Measurements from ENCODE around the gene TBC1D19.

Gene TBC1D19

DNA sequence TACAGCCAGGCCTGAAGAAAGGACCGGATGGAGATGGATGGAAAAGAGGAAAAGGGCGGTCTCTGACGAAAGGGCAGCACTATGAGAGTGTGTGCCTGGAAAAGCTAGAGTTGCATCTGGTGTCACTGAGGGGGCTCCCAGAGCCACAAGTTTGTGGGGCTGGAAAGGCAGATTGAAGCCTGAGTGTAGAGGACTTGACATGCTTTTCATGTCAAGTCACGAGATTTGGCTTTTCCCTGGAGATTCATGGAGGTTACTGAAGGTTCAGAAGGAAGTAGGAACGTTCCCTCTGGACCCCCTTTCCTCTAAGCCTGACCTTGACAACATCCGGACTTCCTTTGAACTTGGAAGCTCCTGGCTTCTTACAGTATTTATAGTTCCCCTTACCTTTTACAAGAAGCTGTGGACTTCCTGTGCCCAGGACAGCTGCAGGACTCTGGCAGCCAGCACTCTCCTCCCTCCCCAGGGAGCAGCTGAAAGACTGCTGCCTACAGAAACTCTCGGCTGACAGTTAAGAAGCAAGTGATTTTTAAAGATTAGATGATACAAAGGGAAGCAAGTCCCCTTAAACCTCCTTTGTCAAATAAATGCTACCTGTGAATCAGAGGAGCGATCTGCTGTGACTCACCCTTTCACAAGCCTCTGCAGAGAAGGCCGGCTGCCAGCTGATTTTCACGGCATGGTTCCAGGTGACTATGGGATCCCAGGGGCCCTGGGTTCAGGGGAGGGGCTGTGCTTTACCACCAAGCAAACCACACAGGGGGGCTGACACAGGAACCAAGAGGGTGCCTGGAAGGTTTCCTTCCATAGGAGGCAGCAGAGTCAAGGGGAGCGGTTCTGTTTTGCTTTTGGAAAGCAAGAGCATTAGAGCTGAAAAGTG lies 203.8 kb downstream of the TBC1D19 start:
- peak overlapping the region; percentile 38 for H3K27ac ChIP-seq
- no peak for TF ChIP-seq ZFX (IDR thresholded peaks at IDR 0.05)
- TF ChIP-seq, protein P1, sequence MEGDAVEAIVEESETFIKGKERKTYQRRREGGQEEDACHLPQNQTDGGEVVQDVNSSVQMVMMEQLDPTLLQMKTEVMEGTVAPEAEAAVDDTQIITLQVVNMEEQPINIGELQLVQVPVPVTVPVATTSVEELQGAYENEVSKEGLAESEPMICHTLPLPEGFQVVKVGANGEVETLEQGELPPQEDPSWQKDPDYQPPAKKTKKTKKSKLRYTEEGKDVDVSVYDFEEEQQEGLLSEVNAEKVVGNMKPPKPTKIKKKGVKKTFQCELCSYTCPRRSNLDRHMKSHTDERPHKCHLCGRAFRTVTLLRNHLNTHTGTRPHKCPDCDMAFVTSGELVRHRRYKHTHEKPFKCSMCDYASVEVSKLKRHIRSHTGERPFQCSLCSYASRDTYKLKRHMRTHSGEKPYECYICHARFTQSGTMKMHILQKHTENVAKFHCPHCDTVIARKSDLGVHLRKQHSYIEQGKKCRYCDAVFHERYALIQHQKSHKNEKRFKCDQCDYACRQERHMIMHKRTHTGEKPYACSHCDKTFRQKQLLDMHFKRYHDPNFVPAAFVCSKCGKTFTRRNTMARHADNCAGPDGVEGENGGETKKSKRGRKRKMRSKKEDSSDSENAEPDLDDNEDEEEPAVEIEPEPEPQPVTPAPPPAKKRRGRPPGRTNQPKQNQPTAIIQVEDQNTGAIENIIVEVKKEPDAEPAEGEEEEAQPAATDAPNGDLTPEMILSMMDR (conservative IDR thresholded peaks at IDR 0.05), result peak; percentile 5; the same call in 1 of the 2 replicates

DNA sequence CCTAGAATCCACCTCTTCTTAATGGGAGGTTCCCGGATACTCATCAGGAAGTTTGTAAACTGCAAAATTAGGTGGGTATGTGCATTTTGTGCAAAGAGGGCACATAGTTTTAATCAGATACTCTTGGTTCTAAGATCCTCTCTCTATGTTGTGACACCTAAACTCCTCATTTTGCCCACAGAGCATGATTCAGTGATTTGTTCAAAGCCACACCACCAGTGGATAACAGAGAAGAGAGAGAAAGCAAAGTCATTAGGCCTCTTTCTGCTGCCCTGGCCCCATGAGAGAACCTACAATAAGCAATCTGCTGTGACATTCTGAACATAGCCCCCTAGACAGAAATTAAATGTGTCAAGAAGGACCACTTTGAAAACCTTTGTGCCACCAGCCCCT lies 204.5 kb downstream of the TBC1D19 start:
- TF ChIP-seq, protein P1 (conservative IDR thresholded peaks at IDR 0.05), result no peak
- no peak for TF ChIP-seq ZFX (IDR thresholded peaks at IDR 0.05)
- H3K27ac ChIP-seq, result peak overlapping the region; percentile 38; the same call in 1 of the 2 replicates

DNA sequence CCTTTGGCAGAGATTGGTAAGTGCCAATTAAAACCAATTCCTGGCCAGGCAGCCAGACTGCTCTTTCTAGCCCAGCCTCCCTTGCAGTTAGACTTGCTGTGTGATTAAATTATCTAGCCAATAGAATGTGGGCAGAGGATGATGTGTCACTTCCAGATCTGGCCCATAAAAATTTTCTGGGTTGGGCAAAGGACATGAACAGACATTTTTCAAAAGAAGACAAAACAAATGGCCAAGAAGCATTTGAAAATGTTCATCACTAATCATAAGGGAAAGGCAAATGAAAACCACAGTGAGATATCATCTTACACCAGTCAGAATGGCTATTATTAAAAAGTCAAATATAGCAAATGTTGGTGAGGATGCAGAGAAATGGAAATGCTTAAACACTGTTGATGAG lies 205.3 kb downstream of the TBC1D19 start:
- H3K27ac ChIP-seq, result no peak overlapping the region
- no peak for TF ChIP-seq ZFX (IDR thresholded peaks at IDR 0.05)
- TF ChIP-seq, protein P1 (conservative IDR thresholded peaks at IDR 0.05), result no peak

DNA sequence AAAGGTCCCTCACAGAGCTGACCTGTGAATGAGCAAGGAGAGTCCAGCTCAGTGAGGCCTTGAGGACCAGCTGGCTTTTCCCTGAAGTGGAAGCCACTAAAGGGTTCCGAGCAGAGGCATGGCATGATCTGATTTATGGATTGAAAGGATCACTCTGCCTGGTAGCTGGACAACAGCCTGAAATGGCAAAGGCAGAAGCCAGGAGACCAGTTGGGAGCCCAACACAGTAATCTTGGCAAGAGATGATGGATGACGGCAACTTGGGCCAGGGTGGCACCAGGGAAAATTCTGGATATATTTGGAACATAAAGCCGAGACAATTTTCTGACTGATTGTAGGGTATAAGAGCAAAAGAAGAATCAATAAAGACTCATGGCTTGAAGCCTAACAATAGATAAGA lies 207.5 kb downstream of the TBC1D19 start:
- TF ChIP-seq ZFX (IDR thresholded peaks at IDR 0.05), result no peak
- TF ChIP-seq, protein P1 (conservative IDR thresholded peaks at IDR 0.05), result no peak
- no peak overlapping the region for H3K27ac ChIP-seq

DNA sequence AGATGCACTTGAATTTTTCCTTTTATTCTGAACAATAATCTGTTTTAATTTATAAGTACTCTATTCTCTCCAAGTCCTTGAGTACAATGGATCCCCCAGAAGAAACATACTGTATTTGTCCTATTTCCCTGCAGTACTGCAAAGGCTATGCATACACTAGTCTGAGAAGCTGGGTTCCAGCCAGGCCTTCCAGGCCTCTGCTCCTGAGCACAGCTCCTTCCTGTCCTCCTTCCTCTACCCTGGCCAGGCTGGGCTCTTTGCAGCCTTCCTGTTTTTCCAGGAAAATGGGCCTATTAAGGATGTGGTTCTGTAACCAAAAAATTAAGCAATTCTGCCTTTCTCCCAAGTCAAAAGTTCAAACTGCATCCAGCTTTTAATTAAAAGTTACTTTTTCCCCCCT lies 208.8 kb downstream of the TBC1D19 start:
- TF ChIP-seq ZFX (IDR thresholded peaks at IDR 0.05), result no peak
- TF ChIP-seq, protein P1 (conservative IDR thresholded peaks at IDR 0.05), result no peak

DNA sequence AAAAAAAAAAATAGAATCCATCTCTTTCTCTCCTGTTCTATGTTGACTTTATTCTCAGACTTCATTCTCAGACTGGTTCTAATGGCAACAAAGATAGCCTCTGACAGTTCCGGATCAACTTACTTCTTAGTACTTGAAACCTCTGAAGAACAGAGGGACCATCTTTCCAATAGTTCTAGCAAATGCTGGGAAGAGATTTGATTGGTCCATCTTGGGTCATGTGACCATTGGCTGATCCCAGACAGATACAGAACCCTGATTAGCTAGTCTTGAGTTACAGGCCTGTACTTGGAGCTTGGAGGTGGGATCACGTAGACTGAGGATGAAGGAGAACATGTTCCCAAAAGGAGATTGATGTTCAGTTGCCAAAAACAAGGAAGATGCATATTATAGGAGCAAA lies 209.9 kb downstream of the TBC1D19 start:
- no peak for TF ChIP-seq ZFX (IDR thresholded peaks at IDR 0.05)
- TF ChIP-seq, protein P1 (conservative IDR thresholded peaks at IDR 0.05), result no peak
- no peak overlapping the region for H3K27ac ChIP-seq

More for the DNA sequence above, 208.8 kb downstream of the TBC1D19 start:
- H3K27ac ChIP-seq, result no peak overlapping the region

DNA sequence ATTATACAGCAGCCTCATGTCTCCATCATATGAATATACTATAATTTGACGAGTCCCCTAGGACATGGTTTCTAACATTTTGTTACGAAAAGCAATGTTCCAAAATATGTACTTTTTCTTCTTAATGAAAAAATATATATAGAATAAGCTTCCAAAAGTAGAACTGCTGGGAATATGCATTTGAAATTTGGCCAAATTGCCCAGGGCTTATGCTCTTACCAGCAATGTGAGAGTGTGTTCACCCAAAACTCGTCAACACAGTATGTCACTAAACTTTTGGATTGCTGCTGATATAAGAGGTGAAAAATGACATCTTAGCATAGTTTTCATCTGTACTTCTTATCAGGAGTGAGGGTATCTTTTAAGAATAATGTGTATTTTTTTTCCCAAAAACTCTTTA lies 212.2 kb downstream of the TBC1D19 start:
- no peak overlapping the region for H3K27ac ChIP-seq
- TF ChIP-seq, protein P1 (conservative IDR thresholded peaks at IDR 0.05), result no peak
- no peak for TF ChIP-seq ZFX (IDR thresholded peaks at IDR 0.05)

Measured in C4-2B (cell line).